Stimulated activated CD4-positive, alpha-beta T cell treated with anti-CD3 and anti-CD28 coated beads, Interleukin-4, amount 100 ng/mL, for 24 hours (primary cell): ENCODE results near the gene RBM19.

ENCODE experiments used
- DNase-seq: peaks from one replicate; pipeline ENCODE4 v3.0.0-alpha.2; 2020

The RBM19 gene

GRCh38 chr12:113796852-113797534, 169.1 kb downstream of the RBM19 start:
- DNase-seq: no peak

- DNase-seq: no peak
These were observed 169.9 kb downstream of the RBM19 start for GRCh38 chr12:113796066-113796827.

- no peak for DNase-seq
These were observed 170.7 kb downstream of the RBM19 start for GRCh38 chr12:113795445-113795844.

- DNase-seq: no peak
These were observed 171.4 kb downstream of the RBM19 start for GRCh38 chr12:113794774-113795173.

GRCh38 chr12:113793250-113793649, 172.9 kb downstream of the RBM19 start:
- no peak for DNase-seq

- no peak for DNase-seq
These were observed 173.7 kb downstream of the RBM19 start for GRCh38 chr12:113792450-113792849.

GRCh38 chr12:113788020-113788856, 177.9 kb downstream of the RBM19 start:
- DNase-seq: no peak

- DNase-seq: no peak
These were observed 180.0 kb downstream of the RBM19 start for GRCh38 chr12:113786107-113786506.

GRCh38 chr12:113783811-113784210, 182.3 kb downstream of the RBM19 start:
- no peak for DNase-seq

GRCh38 chr12:113782873-113783272, 183.3 kb downstream of the RBM19 start:
- DNase-seq: no peak

- DNase-seq: no peak
These were observed 184.5 kb downstream of the RBM19 start for GRCh38 chr12:113781415-113782198.

GRCh38 chr12:113779774-113780173, 186.4 kb downstream of the RBM19 start:
- DNase-seq: no peak

GRCh38 chr12:113778432-113779132, 187.5 kb downstream of the RBM19 start:
- DNase-seq: no peak

GRCh38 chr12:113777751-113778150, 188.4 kb downstream of the RBM19 start:
- DNase-seq: no peak

GRCh38 chr12:113776536-113776935, 189.6 kb downstream of the RBM19 start:
- no peak for DNase-seq

- no peak for DNase-seq
These were observed 191.6 kb downstream of the RBM19 start for GRCh38 chr12:113774526-113774925.

GRCh38 chr12:113772505-113773030, 193.6 kb downstream of the RBM19 start:
- no peak for DNase-seq

GRCh38 chr12:113770389-113770865, 195.7 kb downstream of the RBM19 start:
- no peak for DNase-seq

- DNase-seq: no peak
These were observed 196.8 kb downstream of the RBM19 start for GRCh38 chr12:113769305-113769704.

- no peak for DNase-seq
These were observed 197.3 kb downstream of the RBM19 start for GRCh38 chr12:113768850-113769249.
